ENCODE measurements around the gene PIGC. TPM values are rescaled to one million over a fixed set of nuclear protein-coding genes. Genes with fewer than 3 reads are reported as not detected.

PIGC gene
- total and polyA plus RNA-seq, 2 donors (not counting 3 experiments of a cell fraction or from before 2014, with no cell fraction given) = 16.1 to 25.8 TPM

DNA sequence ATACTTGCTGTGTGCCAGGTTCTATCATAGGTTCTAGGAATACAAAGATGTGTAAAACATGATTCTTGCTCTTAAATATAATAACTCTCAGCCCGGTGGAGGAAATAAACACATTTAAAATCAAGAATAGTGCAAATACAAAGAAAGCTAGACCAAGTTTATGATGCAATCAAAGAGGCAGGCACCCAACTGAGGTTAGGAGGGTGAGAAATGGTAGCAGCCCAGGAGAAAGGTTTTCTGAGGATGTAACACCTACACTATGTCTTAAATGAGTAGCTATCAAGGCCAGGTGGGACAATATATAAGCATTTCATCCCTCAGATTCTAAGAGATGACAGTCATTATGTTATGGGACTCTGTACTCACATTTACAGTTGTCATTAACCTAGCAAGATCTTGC, 9.7 kb upstream of the PIGC start:
- no peaks in the 10 kb centered on the region for H4K20me1 ChIP-seq (replicated peaks; ENCODE audit: control insufficient read depth, extremely low read depth, insufficient read depth, low read length)
- H3K4me3 ChIP-seq (replicated peaks in 1 of 3; ENCODE audit: insufficient read depth in 1 of 3, low read depth in 1 of 3, low read length in 3 of 3) = no peak overlapping the region
- H3K9ac ChIP-seq (replicated peaks; ENCODE audit: extremely low read depth, insufficient read depth, low read length) = no peak overlapping the region
- peaks cover 22% of the 10 kb centered on the region for H3K4me1 ChIP-seq (ENCODE audit: control insufficient read depth, extremely low read depth, insufficient read depth, low read length)
- ChIA-PET POLR2A (no interaction called here), CTCF (interaction anchor here (1.4 kb wide), 1 partner anchor 266 kb away, joined by 5 read pairs; no protein-coding TSS in a partner anchor)
- DNase-seq (ENCODE audit: low read depth, low spot score) (no peak), FAIRE-seq (no peak)
- H3K27me3 ChIP-seq (ENCODE audit: control insufficient read depth in 2 of 2, insufficient read depth in 2 of 2, low read length in 2 of 2) = no peaks in the 10 kb centered on the region
- no peak for TF ChIP-seq GATA2 (IDR thresholded peaks at IDR 0.05; ENCODE audit: insufficient read depth, insufficient read length, low read depth, low read length)
- TF ChIP-seq, protein P1, sequence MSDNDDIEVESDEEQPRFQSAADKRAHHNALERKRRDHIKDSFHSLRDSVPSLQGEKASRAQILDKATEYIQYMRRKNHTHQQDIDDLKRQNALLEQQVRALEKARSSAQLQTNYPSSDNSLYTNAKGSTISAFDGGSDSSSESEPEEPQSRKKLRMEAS (IDR thresholded peaks at IDR 0.05; ENCODE audit: insufficient read depth, insufficient read length) = no peak
- TF ChIP-seq FOS (IDR thresholded peaks at IDR 0.05; ENCODE audit: borderline replicate concordance, insufficient read depth, low read length) = no peak
- TF ChIP-seq, protein P2, sequence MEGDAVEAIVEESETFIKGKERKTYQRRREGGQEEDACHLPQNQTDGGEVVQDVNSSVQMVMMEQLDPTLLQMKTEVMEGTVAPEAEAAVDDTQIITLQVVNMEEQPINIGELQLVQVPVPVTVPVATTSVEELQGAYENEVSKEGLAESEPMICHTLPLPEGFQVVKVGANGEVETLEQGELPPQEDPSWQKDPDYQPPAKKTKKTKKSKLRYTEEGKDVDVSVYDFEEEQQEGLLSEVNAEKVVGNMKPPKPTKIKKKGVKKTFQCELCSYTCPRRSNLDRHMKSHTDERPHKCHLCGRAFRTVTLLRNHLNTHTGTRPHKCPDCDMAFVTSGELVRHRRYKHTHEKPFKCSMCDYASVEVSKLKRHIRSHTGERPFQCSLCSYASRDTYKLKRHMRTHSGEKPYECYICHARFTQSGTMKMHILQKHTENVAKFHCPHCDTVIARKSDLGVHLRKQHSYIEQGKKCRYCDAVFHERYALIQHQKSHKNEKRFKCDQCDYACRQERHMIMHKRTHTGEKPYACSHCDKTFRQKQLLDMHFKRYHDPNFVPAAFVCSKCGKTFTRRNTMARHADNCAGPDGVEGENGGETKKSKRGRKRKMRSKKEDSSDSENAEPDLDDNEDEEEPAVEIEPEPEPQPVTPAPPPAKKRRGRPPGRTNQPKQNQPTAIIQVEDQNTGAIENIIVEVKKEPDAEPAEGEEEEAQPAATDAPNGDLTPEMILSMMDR (IDR thresholded peaks at IDR 0.05; ENCODE audit: extremely low read depth in 1 of 2, insufficient read depth in 1 of 2, low read depth in 1 of 2, low read length in 2 of 2) = no peak
- no peak for TF ChIP-seq JUN (IDR thresholded peaks at IDR 0.05; ENCODE audit: borderline replicate concordance, insufficient read depth, insufficient read length, low read depth)
- TF ChIP-seq MYC (IDR thresholded peaks at IDR 0.05; ENCODE audit: low read depth, low read length) = no peak
- TF ChIP-seq POLR2AphosphoS5 (IDR thresholded peaks at IDR 0.05; ENCODE audit: insufficient read depth, low read depth, low read length) = no peak
- TF ChIP-seq POLR2A (IDR thresholded peaks at IDR 0.05; ENCODE audit: low read depth, low read length) = no peak
- TF ChIP-seq EZH2 (IDR thresholded peaks at IDR 0.05; ENCODE audit: borderline replicate concordance, low read depth, low read length, severe bottlenecking) = no peak
- intact Hi-C loops (cut with micrococcal nuclease) (loop anchor here (5.0 kb wide), 1 partner anchor 134 kb away; no protein-coding TSS in a partner anchor), dilution Hi-C loops (cut with MboI; ENCODE audit: extremely low pct_ligation_motif_present, low sequenced_read_pairs) (no loop called here)
- no peaks in the 10 kb centered on the region for H3K9me3 ChIP-seq (replicated peaks; ENCODE audit: control insufficient read depth, insufficient read depth, low read length)
- no TSS peak for BruUV-seq (replicated peaks)
- H3K4me2 ChIP-seq (ENCODE audit: insufficient read depth, low read length) = no peak overlapping the region
- H2AFZ ChIP-seq (ENCODE audit: low read depth, low read length) = no peak overlapping the region
- H3K36me3 ChIP-seq (ENCODE audit: control insufficient read depth in 2 of 2, extremely low read depth in 1 of 2, insufficient read depth in 2 of 2, low read length in 2 of 2) = no peaks in the 10 kb centered on the region
- no peaks in the 10 kb centered on the region for H3K79me2 ChIP-seq (ENCODE audit: control insufficient read depth, insufficient read depth, low read length)
- no peaks in the 10 kb centered on the region for H3K9me1 ChIP-seq (replicated peaks; ENCODE audit: control insufficient read depth, extremely low read depth, insufficient read depth, low read length)
- H3K27ac ChIP-seq (ENCODE audit: insufficient read depth, low read depth, low read length) = no peak overlapping the region
